Ovary (tissue), 3 donors: ENCODE data around the gene KLHL5.

Experiments
- CTCF ChIP-seq, 3 donors: fragments of 450-650 bp in 2 of 3; fragments of 200-600 bp in 1 of 3; IDR thresholded peaks; one replicate each; pipeline versions ENCODE4 v1.5.1 to v1.8.0; 2016 to 2022; ENCODE audit warnings: antibody characterized with exemption in 3 of 3, mild to moderate bottlenecking in 1 of 3
- EP300 ChIP-seq: sonication (generic); formaldehyde crosslinking; IDR thresholded peaks from one replicate; pipeline ENCODE4 v1.6.1; 2017; ENCODE audit warnings: antibody characterized with exemption
- POLR2A ChIP-seq: fragments of 450-650 bp; IDR thresholded peaks from one replicate; pipeline ENCODE4 v1.6.1; 2017; ENCODE audit warnings: antibody characterized with exemption, mild to moderate bottlenecking, moderate library complexity
- donor health status: DM: no; HTN: no; CAD: no.

- no peak for TF ChIP-seq POLR2A
- TF ChIP-seq CTCF (IDR thresholded peaks at IDR 0.05), result no peak
- TF ChIP-seq EP300, result no peak
Measured at GRCh38 chr4:39146211-39146610, 84.2 kb downstream of the KLHL5 start.
